Non-pigmented ciliary epithelial cell (primary cell): ENCODE measurements around the gene PTBP3.
A peak's percentile ranks its signal among the peaks of the same experiment; 100 is the strongest.

Experiments used
- DNase-seq: peaks from one replicate; pipeline ENCODE4 v3.0.0-alpha.2; 2010; ENCODE audit warnings: low read depth

PTBP3 gene

GRCh38 chr9:112360047-112360804 lies 26.8 kb upstream of the PTBP3 start:
- no peak for DNase-seq

- DNase-seq: no peak
Measured at GRCh38 chr9:112355427-112355897, 22.0 kb upstream of the PTBP3 start.

GRCh38 chr9:112354081-112354743 lies 20.8 kb upstream of the PTBP3 start:
- no peak for DNase-seq

- DNase-seq: no peak
Measured at GRCh38 chr9:112352209-112352608, 18.8 kb upstream of the PTBP3 start.

GRCh38 chr9:112351184-112351583 lies 17.8 kb upstream of the PTBP3 start:
- DNase-seq: no peak

GRCh38 chr9:112349008-112349333 lies 15.6 kb upstream of the PTBP3 start:
- DNase-seq: no peak

- DNase-seq: no peak
Measured at GRCh38 chr9:112348257-112349007, 15.0 kb upstream of the PTBP3 start.

GRCh38 chr9:112341730-112342129 lies 8.3 kb upstream of the PTBP3 start:
- DNase-seq: no peak

GRCh38 chr9:112339886-112340285 lies 6.5 kb upstream of the PTBP3 start:
- DNase-seq: no peak

GRCh38 chr9:112338561-112338960 lies 5.1 kb upstream of the PTBP3 start:
- DNase-seq: no peak

- DNase-seq: no peak
Measured at GRCh38 chr9:112337547-112337946, 4.1 kb upstream of the PTBP3 start.

- no peak for DNase-seq
Measured at GRCh38 chr9:112334432-112334841, 1.0 kb upstream of the PTBP3 start.

- peak; percentile 53 for DNase-seq
Measured at GRCh38 chr9:112333639-112334431, 416 bp upstream of the PTBP3 start.

- no peak for DNase-seq
Measured at GRCh38 chr9:112332674-112332976, 794 bp downstream of the PTBP3 start.

GRCh38 chr9:112332214-112332613 lies 1.2 kb downstream of the PTBP3 start:
- DNase-seq: no peak

- DNase-seq: no peak
Measured at GRCh38 chr9:112331674-112331952, 1.8 kb downstream of the PTBP3 start.

- no peak for DNase-seq
Measured at GRCh38 chr9:112328545-112328944, 4.9 kb downstream of the PTBP3 start.

- no peak for DNase-seq
Measured at GRCh38 chr9:112327718-112328450, 5.5 kb downstream of the PTBP3 start.

- DNase-seq: no peak
Measured at GRCh38 chr9:112326194-112326593, 7.2 kb downstream of the PTBP3 start.

GRCh38 chr9:112325600-112325999 lies 7.8 kb downstream of the PTBP3 start:
- no peak for DNase-seq

GRCh38 chr9:112325127-112325526 lies 8.3 kb downstream of the PTBP3 start:
- DNase-seq: no peak

GRCh38 chr9:112323378-112323854 lies 10.0 kb downstream of the PTBP3 start:
- DNase-seq: no peak
